HG03469 (cell line): ENCODE results near the gene MTFR1L.

ENCODE experiments used
- ATAC-seq: cut with Tn5 transposase; IDR thresholded peaks from one replicate; pipeline ENCODE4 v1.9.1; 2021; ENCODE audit warnings: mild to moderate bottlenecking, moderate library complexity, moderate number of reproducible peaks; ENCODE audit not compliant: unreplicated experiment

MTFR1L gene

GRCh38 chr1:25875856-25876692 is 56.3 kb downstream of the MTFR1L start:
- ATAC-seq = no peak

GRCh38 chr1:25876693-25877077 is 56.9 kb downstream of the MTFR1L start:
- no peak for ATAC-seq

GRCh38 chr1:25877155-25877554 is 57.4 kb downstream of the MTFR1L start:
- ATAC-seq = no peak

- ATAC-seq = no peak
These were observed 58.9 kb downstream of the MTFR1L start for GRCh38 chr1:25878690-25879089.

GRCh38 chr1:25879675-25880074 is 59.9 kb downstream of the MTFR1L start:
- no peak for ATAC-seq

- no peak for ATAC-seq
These were observed 60.8 kb downstream of the MTFR1L start for GRCh38 chr1:25880518-25880917.

- ATAC-seq = no peak
These were observed 61.5 kb downstream of the MTFR1L start for GRCh38 chr1:25881266-25881665.
